NCI-H146 treated with DMSO at 0.1 percent for 48 hours (cell line): ENCODE results near the gene FRMD1.

Experiments used
- DNase-seq: peaks from one replicate; lab custom pipeline; 2025; ENCODE audit not compliant: unreplicated experiment; lab: John Stamatoyannopoulos, UW

The FRMD1 gene

DNA sequence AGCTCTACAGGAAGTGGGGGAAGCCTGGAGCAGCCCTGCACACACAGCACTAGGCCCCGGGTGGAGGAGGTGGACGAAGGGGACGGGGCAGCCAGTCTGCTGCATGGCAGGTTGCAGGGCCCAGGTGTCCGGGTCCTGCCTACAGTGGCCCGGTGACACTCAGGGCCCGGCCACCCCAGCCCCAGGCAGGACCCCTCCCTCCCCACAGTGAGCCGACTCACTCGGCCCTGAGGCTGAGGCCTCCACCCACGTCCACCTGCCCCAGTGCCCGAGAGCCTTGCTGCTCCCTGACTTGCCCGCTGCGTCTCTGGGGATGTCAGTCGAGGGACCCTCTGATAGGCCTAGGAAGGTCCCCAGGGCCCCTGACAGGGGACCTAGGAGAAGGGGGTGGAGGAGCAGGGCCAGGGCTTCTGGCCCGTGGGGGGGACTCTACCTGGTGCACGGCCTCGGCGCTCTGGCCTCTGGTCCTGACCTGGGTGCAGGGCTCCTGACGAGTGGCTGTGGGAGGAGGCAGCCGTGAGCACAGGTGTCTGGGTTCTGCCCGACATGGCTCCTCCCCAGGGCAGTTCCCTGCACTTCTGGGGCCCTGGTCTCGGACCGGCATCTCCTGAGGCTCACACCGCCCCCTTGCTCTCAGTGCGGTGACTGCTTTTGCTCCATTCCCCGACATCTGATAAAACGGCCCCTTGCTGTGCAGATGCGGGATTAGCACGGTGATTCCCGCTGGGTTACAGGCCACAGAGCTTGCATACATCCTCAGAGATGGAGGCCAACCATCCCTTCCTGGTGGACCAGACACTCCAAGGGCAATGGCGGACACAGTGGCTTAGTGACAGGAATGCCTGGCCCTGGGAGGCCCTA, 20.1 kb downstream of the FRMD1 start:
- no peak for DNase-seq

DNA sequence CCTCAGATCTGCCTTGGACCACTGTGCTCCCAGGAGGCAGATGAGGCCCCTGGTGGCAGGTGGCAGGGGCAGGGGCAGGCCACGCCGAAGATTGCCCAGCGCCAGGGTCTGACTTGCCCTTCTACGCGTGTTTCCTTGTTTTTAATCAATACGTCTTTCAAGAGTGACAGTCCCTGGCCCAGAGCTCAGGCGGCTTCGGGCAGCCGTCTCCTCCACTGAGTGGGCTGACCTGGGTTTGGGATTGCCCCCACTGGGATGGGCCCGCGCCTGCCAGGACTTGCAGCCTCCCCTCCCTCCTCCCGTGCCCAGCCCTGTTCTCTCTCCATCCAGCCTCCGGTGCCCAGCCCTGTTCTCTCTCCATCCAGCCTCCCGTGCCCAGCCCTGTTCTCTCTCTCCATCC, 21.2 kb downstream of the FRMD1 start:
- DNase-seq = no peak

DNA sequence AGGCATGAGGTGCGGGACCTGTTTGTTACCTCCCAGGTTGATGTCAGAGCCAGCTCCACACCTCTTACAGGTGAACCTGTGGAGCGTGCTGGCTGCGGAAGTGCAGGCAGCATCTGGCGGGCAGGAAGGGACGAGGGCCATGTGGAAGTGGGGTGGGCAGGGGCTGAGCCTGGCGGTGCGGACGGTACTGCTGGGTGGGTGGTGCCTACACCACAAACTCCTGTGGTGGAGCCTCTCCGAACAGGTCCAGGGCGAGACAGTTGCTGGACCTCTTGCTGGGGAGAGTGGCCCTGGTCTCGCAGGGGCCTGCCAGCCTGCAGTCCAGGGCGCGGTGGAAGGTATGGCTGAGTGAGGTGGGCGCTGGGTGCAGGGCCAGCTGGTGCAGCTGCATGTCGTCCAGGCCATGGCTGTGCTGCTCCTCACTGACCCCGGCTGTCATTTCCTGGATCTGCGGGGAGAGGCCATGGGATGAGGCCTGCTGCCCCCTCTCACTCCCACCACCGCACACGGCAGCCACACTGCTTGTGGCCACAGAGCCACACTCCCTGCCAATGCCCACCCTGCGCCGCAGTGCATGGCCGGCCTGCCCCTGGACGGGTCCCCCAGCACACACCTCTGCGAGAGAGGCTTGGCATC, 22.0 kb downstream of the FRMD1 start:
- DNase-seq = no peak

DNA sequence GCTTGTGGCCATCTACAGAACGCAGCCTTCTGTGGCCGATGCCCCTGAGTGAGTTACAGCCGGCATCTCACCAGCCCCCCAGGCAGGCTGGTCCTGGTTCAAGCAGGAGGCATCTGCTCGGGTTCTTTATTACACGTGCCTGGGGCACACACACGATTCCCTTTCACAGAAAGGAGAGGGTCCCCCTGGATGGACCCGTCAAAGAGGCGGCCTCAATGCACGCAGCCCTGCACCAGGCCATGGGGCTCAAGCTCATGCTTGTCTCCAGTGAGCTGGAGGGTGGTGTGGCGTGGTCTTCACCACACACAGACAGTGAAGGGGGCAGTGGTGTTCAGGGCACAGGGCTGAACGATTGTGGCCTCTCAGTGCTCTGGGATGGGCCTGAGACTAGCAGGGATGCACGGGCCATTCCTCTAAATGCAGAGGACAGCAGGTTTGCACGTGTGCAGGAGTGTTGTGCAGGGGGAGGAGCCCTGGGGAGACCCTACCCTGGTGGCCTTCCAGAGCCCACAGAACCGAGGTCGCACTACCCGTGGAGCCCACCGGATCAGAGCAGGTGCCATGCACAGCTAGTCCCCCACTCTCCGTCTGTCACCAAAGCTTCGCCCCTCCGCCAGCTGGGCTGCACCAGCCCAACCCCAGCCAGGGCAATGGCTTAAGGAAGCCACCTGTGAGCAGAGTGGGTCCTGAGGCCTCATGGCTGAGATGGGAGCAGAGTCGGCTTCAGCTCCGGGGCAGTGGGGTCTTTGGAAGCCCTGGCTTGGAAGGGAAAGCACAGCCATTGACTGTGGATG, 23.1 kb downstream of the FRMD1 start:
- no peak for DNase-seq

DNA sequence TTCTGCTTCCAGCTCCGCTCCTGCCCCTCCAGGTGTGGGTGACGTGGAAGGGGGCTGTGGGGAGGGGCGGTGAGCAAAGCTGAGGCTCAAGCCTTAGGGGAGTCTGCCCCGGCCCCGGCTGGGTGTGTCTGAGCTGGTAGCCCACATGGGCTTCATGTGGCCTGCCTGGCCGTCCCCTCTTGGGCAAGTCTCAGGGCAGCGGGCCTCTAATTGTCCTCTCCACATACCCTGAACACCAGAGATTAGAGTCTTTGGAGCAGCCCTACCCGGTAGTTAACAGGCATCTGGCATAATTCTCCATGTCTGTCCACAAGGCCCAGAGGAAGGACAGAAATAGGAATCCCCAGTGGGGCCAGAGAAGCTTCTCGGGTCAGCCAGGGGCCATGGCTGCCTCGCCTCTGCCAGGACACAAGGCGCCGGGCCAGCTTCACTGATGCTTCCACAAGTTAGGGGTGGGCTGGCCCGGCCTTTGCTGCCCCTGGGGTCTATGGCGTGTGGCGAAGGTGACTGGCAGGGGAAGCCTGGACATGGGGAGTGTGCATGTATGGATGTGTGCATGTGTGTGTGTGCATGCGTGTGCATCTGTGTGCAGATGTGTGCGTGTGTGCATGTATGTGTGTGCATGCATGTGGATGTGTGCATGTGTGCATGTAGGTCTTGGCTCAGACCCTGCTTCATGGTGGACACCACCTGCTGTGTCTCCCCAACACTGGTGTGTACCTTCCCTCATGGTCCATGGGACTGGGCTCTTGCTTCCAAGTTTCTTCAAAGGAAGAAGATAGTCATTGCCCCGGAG, 24.0 kb downstream of the FRMD1 start:
- no peak for DNase-seq

DNA sequence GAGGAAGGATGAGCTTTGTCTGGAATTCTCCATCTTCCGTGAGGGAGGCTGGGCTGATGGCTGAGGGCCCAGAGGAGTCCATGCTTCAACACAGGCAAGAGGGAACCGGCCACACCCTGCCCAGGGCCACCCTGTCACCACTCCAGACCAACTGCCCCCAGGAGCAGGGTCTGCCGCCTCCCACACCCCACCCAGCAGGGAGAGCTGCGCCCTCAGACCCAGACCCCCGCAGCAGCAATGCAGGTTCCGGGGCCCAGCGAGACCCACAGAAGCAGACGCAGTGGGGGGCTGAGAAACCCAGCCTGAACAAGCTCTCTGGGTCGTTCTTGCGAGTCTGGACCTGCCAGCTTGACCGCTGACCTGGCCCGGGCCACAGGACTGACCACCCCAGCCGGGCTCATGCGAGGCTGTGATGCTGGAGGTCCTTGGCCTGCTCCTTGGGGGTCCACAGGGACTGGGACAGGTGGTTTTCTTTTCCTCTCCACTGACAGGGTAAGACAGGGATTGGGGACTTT, 25.0 kb downstream of the FRMD1 start:
- no peak for DNase-seq

DNA sequence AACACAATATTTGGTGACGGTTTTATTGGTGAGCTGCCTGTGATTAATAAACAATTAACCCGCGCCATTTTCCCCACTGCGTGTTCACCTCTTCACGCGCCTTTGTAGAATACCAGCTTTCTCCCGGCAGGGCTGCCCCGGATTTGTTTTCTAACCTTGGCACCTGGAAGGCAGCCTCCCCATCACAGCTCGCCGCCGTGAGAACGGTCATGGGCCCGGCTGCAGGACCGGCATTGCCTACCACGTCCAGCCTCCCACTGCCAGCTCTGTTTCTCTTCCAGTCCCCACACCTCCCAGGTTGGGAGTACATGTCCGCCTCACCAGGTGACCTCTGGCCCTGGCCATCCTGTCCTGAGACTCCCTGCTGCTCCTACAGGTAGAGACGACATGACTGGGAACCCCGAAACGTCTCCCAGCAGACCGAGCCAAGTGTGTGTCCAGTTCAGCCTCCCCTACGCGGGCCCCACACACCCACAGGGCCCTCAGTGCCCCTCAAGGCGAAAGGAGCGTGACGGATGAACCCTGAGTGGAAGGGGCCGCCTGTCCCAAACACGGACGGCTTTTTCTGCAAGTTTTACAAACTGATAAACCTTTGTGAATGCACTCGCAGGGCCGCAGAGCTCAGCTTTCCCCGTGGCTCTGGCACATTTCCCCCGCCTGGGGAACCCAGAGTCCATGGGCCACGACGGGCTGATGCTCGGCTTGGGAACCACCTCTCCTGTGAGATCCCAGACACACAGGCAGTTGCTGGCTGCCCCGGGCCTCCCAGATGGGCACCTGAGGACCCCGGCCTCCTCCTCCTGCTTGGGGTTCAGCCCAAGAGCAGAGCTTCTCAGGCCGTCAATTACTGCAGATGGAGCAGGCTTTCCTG, 25.7 kb downstream of the FRMD1 start:
- no peak for DNase-seq

DNA sequence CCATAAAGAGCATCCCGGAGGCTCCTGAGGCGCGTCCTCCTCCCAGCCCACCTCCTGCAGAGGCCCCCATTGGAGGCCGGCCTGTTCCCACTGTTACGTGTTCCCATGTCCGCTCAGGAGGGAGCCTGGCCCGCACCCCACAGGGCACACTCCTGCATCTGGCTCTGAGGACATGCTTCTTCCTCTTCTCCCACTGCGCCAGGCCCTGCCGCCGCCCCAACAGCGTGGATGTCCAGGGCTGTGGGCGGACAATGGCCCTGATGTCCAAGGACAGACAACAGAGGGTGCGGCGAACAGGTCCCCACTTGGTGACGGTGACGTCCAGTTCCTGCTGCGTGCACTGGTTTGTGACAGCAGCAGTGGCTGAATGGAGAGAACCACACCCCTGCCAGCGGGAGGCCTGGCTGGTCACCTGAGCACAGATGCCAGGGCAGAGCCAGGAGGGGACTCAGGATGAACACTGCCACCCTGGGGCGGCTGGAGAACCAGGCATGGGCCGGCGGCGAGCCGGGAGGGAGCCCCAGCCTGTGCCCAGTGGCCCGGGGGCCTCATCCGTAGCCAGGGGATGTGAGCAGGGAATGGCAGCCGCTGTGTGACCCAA, 26.6 kb downstream of the FRMD1 start:
- DNase-seq = no peak

DNA sequence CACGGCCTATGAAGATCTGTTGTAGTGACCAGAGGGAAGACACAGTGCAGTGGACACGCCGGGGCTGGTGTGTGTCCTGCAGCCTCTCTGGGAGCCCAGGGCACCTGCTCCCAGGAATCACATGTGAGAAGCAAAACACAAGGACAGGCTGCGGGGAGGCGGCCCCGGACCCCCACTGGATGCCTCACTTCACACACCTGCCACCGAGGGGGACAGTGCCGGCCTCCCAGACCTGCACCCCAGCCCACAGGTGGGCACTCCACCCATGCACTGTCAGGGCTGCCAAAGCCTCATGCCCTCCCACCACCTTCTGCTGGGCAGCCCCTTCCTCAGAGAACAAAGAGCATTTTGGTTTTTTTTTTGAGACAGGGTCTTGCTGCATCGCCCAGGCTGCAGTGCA, 27.4 kb downstream of the FRMD1 start:
- no peak for DNase-seq

DNA sequence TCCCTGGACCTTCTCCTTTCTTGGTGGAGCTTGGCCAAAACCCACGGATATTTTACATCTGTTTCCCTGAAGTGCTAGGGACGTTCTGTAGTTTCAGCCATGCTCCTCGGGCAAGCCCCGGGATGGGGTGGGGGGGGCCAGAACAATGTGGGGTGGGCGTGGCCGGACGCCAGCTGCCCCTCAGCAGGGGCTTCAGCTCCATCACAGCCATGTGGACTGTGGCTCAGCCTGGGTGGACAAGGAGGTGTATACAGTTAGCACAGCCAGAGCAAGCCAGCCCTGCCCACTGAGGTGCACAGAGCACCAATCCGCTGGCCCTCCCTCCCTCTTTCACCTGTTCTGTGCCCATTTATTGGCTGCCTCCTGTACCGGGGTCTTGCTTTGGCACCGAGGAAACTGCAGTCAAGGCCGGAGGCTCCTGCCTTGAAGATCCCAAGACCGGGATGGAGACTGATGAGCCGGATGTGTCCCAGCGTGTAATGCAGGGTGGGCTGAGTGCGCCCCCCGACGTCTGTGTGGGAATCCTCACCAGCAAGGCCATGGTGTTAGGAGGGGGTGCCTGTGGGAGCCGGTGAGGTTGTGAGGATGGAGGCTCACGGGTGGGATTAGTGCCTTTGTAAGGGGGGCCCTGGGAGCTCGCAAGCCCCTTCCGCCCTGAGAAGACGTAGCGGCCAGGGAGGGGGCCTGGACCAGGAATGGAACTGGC, 28.0 kb downstream of the FRMD1 start:
- no peak for DNase-seq

DNA sequence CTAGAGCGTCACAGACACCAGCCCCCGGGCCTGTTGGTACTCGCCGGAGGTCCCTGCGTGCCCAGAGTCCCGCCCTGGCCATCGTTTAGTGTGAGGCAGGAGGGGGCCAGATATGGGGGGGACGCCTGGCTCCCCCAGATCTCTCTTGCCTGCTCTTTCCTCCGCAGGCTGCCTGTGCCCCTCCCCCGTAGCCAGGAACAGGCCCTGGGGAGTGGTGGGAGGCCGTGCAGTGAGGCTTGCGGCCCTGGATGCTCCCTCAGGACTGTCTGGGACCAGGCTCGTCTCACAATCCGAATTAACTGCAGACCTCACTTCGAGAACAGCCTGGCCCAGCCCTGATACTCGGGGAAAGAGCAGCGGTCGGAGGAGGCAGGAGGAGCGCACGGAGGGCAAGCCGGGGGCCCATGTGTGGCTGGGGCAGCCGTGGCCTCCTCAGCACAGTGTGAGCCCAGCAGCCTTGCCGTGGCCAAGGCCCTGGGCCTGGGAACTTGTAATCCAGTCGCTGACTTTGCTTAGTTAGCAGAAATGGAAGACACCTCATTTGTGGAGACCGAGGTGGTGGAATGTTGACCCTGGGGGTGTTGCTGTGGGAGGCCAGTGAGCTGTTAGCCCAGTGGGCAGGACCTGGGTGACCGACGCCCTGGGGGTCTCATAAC, 28.7 kb downstream of the FRMD1 start:
- no peak for DNase-seq

DNA sequence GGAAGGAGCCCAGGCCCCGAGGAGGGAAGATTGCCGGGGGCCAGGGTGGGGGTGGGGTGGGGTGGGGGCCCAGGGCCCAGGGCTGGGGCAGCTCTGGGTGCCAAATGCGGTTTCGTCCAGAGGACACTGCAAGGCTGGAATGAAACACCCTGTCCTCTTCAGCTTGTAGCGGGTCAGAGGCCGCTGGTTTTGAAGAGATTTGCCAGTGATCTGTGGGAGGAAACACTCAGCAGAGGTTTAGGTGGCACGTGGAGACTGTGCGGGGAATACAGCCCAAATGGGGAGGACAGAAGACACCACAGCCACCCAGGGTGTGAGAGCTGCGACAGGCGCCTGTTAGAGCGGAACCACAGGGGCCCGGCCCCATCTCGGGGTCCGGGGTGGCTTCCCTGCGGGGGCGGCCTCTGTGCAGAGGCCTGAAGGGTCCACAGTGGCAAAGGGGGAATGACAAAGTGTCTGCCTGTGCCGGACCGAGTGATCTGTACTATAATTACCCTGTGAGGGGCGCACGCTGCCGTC, 29.2 kb downstream of the FRMD1 start:
- no peak for DNase-seq

DNA sequence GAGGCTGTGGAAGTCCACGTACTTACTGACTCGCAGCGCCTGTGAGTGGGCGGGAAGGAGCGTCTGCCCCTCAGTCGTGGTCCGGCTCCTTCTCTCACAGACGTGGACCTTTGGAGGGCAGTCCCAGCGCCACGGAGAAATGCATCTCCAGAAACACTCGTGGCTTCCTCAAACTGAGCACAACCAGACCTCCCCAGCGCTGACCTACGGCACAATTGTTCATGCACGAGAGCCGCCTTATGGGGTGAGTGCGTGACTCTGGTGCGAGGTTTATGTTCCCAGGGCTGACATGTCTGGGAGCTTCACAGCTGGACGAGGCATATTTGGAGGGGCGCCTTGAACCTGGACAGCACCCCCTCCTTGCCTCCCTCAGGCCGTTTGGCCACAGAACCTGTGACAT, 29.7 kb downstream of the FRMD1 start:
- no peak for DNase-seq

DNA sequence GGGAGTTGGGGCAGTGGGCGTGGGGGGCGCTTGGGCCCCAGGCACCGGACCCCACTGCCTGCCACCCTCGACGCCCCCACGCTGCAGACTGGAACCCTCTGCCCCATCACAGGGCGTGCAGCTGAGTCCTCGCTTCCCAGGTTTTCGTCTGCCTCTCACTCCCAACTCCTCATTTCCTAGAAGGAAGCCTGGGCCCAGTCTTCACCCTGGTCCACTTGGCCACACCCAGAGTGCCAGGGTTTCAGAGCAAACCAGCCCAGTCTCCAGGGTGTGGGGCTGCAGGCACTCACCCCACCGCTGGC, 30.3 kb downstream of the FRMD1 start:
- DNase-seq = no peak

DNA sequence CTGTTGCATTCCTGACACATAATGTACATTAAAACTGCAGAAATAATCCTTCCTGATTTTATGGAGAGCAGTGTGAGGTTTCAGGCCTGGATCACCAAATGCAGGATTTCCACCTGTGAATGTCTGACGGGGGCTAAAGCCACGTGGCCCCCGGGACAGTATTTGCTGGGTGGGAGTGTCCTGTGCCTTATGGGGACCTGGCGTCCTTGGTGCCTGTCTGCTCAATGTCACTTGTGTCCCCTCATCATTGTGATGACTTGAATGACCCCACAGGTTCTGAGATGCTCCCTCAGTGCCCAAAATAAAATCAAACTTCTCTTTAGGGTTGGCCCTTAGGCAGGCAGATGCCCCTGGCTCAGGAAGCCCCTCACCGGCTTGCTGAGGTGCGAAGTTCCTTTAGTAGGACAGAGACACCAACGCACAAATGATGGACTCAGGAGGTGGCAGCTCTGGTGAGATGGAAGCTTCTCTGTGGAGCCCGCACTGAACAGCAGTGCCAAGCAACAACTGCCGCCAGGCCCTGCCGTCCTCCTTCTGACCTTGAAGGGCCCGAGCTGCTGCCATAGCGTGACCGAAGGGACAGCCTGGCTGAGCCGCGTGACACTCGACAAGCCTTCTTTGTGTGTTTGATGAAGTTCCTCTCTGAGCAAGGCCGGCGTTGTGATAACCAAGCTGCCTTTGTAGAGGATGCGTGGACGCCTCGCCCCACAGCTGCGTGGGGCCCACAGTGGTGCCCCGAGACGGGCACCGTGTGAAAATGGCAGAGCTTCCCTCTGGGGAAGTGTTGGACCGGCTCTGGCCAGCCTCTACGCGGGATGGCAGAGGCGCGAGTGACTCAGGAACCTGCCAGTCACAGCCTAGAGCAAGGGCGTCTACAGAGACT, 30.9 kb downstream of the FRMD1 start:
- DNase-seq = no peak

DNA sequence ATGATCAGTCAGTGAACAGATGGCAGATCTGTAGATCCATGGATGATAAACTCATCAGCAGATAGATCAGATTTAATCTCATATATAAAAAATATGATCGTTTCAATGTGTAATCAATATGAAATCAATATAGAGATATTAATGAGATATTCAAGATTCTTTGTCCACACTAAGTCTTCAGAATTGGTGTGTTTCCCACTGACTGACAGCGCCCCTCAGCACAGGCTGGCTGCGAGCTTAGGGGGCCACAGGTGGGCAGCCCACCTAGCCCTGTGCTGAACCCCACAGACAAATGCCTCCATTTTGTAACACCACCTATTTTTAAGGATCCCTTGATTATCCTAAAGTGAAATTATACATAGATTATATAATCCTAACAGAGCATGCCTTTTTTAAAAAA, 32.3 kb downstream of the FRMD1 start:
- no peak for DNase-seq
